ENCODE results near the gene HUS1B.

HUS1B gene

GRCh38 chr6:620950-621349, 36.0 kb downstream of the HUS1B start:
- no peak for DNase-seq

DNA sequence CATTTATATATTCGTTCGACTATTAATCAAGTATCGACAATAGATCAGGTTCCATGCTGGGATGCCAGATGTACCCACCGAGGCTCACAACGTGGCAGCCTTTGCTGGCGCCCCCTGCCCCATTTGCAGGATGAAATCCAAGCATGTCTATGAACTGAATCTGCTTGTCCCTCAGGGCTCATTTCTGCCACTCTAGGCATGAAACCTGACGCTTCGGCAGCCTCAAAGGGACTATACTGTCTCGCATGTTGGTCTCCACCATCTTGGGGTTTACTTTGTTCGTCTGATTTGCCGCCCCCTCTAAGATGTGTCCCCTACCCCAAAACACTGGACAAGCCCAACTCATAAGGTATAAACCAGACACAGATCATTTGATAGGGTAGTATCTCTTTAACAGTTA, 36.7 kb downstream of the HUS1B start:
- no peak for DNase-seq

DNA sequence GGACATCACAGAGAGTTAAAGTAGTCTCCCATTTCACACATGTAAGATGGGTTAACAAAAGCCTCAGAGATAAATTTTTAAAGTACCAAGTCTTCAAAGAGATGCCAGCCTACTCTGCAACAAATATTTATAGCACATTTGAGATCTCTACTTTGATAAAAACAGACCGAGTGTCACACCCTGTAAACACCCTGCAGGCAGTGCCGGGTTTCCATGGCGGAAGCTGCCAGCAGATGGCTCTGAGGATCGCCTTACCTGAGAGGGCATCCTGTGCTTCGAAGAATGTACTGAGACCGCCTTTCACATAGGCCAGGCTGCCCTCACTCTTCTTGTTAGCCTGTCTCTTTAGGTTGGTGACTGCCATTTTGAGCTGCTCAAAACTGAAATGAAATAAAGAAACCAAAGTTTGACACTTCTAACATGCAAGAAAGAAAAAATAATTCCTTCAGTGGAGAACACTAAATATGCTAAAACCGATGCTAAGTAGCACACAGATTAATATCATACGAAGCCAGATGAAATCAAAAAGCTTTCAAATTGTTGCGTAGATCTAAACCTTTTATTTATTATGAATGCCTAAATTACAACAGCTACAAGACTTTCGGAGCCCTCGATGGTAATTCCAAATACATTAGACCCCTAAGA, 39.3 kb downstream of the HUS1B start:
- no peak for DNase-seq

DNA sequence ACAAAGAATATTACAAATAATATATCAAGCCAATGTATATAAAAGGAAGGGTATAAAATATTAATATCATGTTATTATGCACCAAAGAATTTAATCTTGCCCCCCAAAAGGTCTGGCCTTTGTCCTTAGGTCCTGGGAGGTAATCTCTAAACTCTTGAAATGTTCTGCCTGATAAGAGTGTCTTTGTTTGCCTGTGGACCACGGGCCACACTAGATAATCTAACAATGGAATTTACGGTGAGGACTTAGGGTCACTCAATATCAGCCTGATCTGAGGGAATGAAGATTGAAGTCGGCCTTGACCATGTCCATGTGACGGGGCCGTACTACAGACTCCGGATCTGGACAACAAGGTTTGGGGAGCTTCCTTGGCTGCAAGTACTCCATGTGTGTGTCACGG, 42.9 kb downstream of the HUS1B start:
- no peak for DNase-seq

GRCh38 chr6:611928-612327, 45.0 kb downstream of the HUS1B start:
- DNase-seq, result no peak

GRCh38 chr6:610882-611281, 46.0 kb downstream of the HUS1B start:
- DNase-seq, result peak; percentile 79

- DNase-seq, result no peak
These were observed 47.0 kb downstream of the HUS1B start for GRCh38 chr6:609905-610304.

DNA sequence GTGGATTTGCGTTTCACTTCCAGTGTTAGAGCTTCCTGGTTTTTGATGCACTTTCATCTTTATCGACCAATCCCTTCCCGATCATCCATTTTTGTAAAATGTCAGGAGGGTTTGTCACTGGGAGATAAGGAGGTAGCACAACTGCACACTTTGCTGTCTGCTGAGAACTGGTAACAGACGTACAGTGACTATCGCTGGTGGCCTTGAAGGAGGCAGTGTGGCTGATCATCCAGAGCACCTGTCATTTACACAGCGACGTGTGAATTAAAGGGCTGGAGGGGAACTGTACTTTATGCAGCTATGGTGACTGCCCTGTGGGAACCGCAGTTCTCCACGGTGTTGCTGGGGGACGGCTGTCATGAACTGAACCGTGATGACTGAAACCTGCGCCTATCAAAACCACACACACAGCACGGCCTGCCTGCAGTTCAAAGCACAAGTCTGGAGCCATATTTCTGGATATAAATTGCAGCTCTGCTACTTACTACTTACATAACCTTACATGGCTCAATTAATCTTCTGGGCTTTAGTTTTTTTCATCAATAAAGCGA, 50.0 kb downstream of the HUS1B start:
- DNase-seq, result no peak

Data from MV-4-11 (cell line).